SK-N-SH treated with all-trans-retinoic acid at 6 μM for 48 hours (cell line): ENCODE results near the gene CXCL14.

ENCODE experiments used
- ATAC-seq: fragments of 200-7000 bp; cut with Tn5 transposase; 3 replicates; pipeline ENCODE4 v1.9.1; 2020; ENCODE audit warnings: mild to moderate bottlenecking, moderate library complexity
- ARNTL ChIP-seq: fragments of 450-650 bp; formaldehyde crosslinking; IDR thresholded peaks from 2 replicates; pipeline ENCODE4 v1.5.0; 2020; ENCODE audit warnings: low read depth, mild to moderate bottlenecking, moderate library complexity, borderline replicate concordance
- BACH2 ChIP-seq: fragments of 250-450 bp; sonication (Bioruptor Pico); IDR thresholded peaks from 2 replicates; pipeline ENCODE4 v1.9.0; 2021; ENCODE audit warnings: mild to moderate bottlenecking, borderline replicate concordance
- CSDC2 ChIP-seq: fragments of 250-450 bp; sonication (Bioruptor Pico); IDR thresholded peaks from 2 replicates; pipeline ENCODE4 v1.5.0; 2020; ENCODE audit warnings: mild to moderate bottlenecking, moderate library complexity
- ISL1 ChIP-seq: fragments of 250-450 bp; sonication (Bioruptor Pico); IDR thresholded peaks from 2 replicates; pipeline ENCODE4 v2.1.2; 2022; ENCODE audit warnings: mild to moderate bottlenecking, moderate library complexity
- OSR1 ChIP-seq: fragments of 250-450 bp; sonication (Bioruptor Pico); IDR thresholded peaks from 2 replicates; pipeline ENCODE4 v1.8.0; 2022; ENCODE audit warnings: moderate library complexity, mild to moderate bottlenecking, inconsistent platforms
- PPARA ChIP-seq: fragments of 250-450 bp; sonication (Bioruptor Pico); IDR thresholded peaks from 2 replicates; pipeline ENCODE4 v1.5.0; 2020; ENCODE audit warnings: mild to moderate bottlenecking, borderline replicate concordance
- RARB ChIP-seq: fragments of 250-450 bp; sonication (Bioruptor Pico); IDR thresholded peaks from 2 replicates; pipeline ENCODE4 v1.8.0; 2021; ENCODE audit warnings: mild to moderate bottlenecking, moderate library complexity
- SNAI2 ChIP-seq: fragments of 250-450 bp; sonication (Bioruptor Pico); IDR thresholded peaks from 2 replicates; pipeline ENCODE4 v1.5.0; 2020; ENCODE audit warnings: mild to moderate bottlenecking, moderate library complexity
- TCF4 ChIP-seq: fragments of 250-450 bp; sonication (Bioruptor Pico); IDR thresholded peaks from 2 replicates; pipeline ENCODE4 v1.8.0; 2021; ENCODE audit warnings: mild to moderate bottlenecking, moderate library complexity, borderline replicate concordance
- TOX ChIP-seq: fragments of 250-450 bp; sonication (Bioruptor Pico); IDR thresholded peaks from 2 replicates; pipeline ENCODE4 v1.8.0; 2021; ENCODE audit warnings: mild to moderate bottlenecking, moderate library complexity, borderline replicate concordance
- ZFP3 ChIP-seq: fragments of 250-450 bp; sonication (Bioruptor Pico); IDR thresholded peaks from 2 replicates; pipeline ENCODE4 v1.5.0; 2020; ENCODE audit warnings: mild to moderate bottlenecking, moderate library complexity
- ZFP30 ChIP-seq: fragments of 450-650 bp; formaldehyde crosslinking; IDR thresholded peaks from 2 replicates; pipeline ENCODE4 v1.5.0; 2022; ENCODE audit warnings: mild to moderate bottlenecking, moderate library complexity
- ZNF565 ChIP-seq: fragments of 450-650 bp; formaldehyde crosslinking; conservative IDR thresholded peaks from 2 replicates; pipeline ENCODE4 v1.5.0; 2020; ENCODE audit warnings: low read depth, mild to moderate bottlenecking, moderate library complexity
- ZNF70 ChIP-seq: fragments of 450-650 bp; formaldehyde crosslinking; IDR thresholded peaks from 2 replicates; pipeline ENCODE4 v1.5.0; 2020; ENCODE audit warnings: mild to moderate bottlenecking, moderate library complexity
- ZNF8 ChIP-seq: fragments of 450-650 bp; formaldehyde crosslinking; IDR thresholded peaks from 2 replicates; pipeline ENCODE4 v1.5.0; 2020; ENCODE audit warnings: mild to moderate bottlenecking, moderate library complexity
- TF ChIP-seq, protein P1 (sequence below): fragments of 250-450 bp; sonication (Bioruptor Pico); IDR thresholded peaks from 2 replicates; pipeline ENCODE4 v1.5.1; 2020; ENCODE audit warnings: low read depth, mild to moderate bottlenecking, moderate library complexity
- TF ChIP-seq, protein P2 (sequence below): fragments of 250-450 bp; sonication (Bioruptor Pico); IDR thresholded peaks from 2 replicates; pipeline ENCODE4 v1.5.0; 2020; ENCODE audit warnings: mild to moderate bottlenecking, moderate library complexity
- TF ChIP-seq, protein P3 (sequence below): fragments of 250-450 bp; sonication (Bioruptor Pico); IDR thresholded peaks from 2 replicates; pipeline ENCODE4 v1.5.1; 2021; ENCODE audit warnings: mild to moderate bottlenecking, moderate library complexity
- TF ChIP-seq, protein P4 (sequence below): fragments of 250-450 bp; sonication (Bioruptor Pico); IDR thresholded peaks from 2 replicates; pipeline ENCODE4 v1.8.0; 2021; ENCODE audit warnings: low read depth, mild to moderate bottlenecking, moderate library complexity, borderline replicate concordance
- TF ChIP-seq, protein P5 (sequence below): fragments of 250-450 bp; sonication (Bioruptor Pico); IDR thresholded peaks from 2 replicates; pipeline ENCODE4 v1.8.0; 2020; ENCODE audit warnings: mild to moderate bottlenecking, moderate library complexity, borderline replicate concordance

CXCL14 gene

DNA sequence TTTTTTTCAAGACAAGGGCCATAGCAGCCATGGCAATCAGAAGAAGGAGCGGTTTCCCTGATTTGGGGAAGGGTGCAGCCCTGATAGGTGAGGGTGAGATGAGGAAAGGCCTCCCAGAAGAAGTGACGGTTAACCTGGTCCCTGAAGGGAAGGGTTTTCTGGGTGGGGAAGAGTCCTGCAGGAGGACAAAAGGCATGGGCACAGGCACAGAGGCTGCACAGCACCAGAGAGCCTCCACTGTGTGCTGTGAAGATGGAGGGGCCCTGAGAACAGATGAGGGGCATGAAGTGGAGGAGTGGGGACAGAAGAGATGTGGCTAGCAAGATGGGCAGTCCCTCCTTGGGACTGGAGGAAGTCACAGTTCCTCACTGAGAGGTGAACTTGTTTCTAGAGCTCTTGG, 46.3 kb upstream of the CXCL14 start:
- ATAC-seq = no peak
- no peak for TF ChIP-seq ISL1 (CRISPR knock-in tag)
- no peak for TF ChIP-seq ZNF70 (CRISPR knock-in tag)
- TF ChIP-seq RARB (CRISPR knock-in tag) = no peak
- TF ChIP-seq OSR1 (CRISPR knock-in tag) = no peak
- TF ChIP-seq ZFP30 (CRISPR knock-in tag) = no peak
- no peak for TF ChIP-seq ZNF8 (CRISPR knock-in tag)
- TF ChIP-seq, protein P1, sequence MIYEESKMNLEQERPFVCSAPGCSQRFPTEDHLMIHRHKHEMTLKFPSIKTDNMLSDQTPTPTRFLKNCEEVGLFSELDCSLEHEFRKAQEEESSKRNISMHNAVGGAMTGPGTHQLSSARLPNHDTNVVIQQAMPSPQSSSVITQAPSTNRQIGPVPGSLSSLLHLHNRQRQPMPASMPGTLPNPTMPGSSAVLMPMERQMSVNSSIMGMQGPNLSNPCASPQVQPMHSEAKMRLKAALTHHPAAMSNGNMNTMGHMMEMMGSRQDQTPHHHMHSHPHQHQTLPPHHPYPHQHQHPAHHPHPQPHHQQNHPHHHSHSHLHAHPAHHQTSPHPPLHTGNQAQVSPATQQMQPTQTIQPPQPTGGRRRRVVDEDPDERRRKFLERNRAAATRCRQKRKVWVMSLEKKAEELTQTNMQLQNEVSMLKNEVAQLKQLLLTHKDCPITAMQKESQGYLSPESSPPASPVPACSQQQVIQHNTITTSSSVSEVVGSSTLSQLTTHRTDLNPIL (CRISPR knock-in tag) = no peak
- no peak for TF ChIP-seq ZFP3
- TF ChIP-seq TOX (CRISPR knock-in tag) = no peak
- TF ChIP-seq TCF4 (CRISPR knock-in tag) = no peak
- TF ChIP-seq ARNTL (CRISPR knock-in tag) = no peak
- TF ChIP-seq ZNF565 (CRISPR knock-in tag) = no peak
- TF ChIP-seq, all 23 proteins: peak for 0

DNA sequence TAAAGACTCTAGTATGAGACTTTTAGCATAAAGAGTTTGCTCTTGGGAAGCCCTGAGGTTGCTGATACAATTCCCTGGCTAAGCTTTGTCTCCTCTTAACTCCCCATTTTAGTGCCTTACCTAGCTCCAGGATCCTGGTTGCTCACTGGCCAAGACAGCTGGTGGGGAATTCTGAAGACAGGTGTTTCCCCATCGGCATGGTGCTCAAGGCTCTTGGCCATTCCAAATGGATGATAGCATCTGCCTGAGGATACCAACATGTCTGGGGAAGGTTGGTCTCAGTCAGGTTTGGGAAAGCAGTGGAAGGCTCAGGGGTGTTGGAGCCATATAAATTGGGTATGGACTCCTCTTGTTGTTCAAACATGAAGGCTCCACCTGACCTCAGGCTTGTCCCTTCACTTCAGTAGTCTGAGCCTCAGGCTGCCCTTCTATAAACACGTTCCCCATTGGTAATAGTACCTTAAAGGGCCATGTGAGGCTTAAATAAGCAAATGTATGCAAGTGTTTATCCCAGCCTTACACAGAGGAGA, 44.5 kb upstream of the CXCL14 start:
- ATAC-seq = no peak
- TF ChIP-seq ZNF565 (CRISPR knock-in tag) = no peak

DNA sequence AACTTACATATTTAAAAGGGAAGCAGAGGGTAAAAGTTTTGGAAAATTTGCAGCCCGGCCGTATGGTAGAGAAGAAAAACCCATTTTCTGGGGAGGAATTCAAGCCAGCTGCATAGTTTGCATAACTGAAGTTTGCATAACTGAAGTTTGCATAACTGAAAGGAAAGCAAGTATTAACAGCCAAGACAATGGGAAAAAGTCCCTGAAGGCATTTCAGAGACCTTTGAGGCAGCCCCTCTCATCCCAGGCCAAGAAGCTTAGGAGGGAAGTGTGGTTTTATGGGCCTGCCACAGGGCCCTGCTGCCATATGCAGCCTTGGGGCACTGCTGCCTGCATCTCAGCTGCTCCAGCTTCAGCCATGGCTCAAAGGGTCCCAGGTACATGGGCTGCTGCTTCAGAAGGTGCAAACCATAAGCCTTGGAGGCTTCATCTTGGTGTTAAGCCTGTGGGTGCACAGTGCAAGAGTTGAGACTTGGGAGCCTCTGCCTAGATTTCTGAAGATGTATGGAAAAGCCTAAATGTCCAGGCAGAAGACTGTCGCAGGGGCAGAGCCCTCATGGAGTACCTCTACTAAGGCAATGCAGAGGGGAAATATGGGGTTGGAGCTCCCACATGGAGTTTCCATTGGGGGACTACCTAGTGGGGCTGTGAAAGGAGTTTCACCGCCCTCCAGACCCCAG, 36.9 kb upstream of the CXCL14 start:
- TF ChIP-seq TCF4 (CRISPR knock-in tag) (no peak), CSDC2 (CRISPR knock-in tag) (no peak), ISL1 (CRISPR knock-in tag) (no peak), SNAI2 (CRISPR knock-in tag) (no peak), OSR1 (CRISPR knock-in tag) (no peak), BACH2 (CRISPR knock-in tag) (no peak), ZNF70 (CRISPR knock-in tag) (no peak), PPARA (CRISPR knock-in tag) (no peak), ZNF565 (CRISPR knock-in tag) (no peak)
- TF ChIP-seq, protein P2, sequence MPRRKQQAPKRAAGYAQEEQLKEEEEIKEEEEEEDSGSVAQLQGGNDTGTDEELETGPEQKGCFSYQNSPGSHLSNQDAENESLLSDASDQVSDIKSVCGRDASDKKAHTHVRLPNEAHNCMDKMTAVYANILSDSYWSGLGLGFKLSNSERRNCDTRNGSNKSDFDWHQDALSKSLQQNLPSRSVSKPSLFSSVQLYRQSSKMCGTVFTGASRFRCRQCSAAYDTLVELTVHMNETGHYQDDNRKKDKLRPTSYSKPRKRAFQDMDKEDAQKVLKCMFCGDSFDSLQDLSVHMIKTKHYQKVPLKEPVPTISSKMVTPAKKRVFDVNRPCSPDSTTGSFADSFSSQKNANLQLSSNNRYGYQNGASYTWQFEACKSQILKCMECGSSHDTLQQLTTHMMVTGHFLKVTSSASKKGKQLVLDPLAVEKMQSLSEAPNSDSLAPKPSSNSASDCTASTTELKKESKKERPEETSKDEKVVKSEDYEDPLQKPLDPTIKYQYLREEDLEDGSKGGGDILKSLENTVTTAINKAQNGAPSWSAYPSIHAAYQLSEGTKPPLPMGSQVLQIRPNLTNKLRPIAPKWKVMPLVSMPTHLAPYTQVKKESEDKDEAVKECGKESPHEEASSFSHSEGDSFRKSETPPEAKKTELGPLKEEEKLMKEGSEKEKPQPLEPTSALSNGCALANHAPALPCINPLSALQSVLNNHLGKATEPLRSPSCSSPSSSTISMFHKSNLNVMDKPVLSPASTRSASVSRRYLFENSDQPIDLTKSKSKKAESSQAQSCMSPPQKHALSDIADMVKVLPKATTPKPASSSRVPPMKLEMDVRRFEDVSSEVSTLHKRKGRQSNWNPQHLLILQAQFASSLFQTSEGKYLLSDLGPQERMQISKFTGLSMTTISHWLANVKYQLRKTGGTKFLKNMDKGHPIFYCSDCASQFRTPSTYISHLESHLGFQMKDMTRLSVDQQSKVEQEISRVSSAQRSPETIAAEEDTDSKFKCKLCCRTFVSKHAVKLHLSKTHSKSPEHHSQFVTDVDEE = no peak
- TF ChIP-seq, protein P3, sequence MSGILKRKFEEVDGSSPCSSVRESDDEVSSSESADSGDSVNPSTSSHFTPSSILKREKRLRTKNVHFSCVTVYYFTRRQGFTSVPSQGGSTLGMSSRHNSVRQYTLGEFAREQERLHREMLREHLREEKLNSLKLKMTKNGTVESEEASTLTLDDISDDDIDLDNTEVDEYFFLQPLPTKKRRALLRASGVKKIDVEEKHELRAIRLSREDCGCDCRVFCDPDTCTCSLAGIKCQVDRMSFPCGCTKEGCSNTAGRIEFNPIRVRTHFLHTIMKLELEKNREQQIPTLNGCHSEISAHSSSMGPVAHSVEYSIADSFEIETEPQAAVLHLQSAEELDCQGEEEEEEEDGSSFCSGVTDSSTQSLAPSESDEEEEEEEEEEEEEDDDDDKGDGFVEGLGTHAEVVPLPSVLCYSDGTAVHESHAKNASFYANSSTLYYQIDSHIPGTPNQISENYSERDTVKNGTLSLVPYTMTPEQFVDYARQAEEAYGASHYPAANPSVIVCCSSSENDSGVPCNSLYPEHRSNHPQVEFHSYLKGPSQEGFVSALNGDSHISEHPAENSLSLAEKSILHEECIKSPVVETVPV (CRISPR knock-in tag) = no peak
- TF ChIP-seq, protein P4, sequence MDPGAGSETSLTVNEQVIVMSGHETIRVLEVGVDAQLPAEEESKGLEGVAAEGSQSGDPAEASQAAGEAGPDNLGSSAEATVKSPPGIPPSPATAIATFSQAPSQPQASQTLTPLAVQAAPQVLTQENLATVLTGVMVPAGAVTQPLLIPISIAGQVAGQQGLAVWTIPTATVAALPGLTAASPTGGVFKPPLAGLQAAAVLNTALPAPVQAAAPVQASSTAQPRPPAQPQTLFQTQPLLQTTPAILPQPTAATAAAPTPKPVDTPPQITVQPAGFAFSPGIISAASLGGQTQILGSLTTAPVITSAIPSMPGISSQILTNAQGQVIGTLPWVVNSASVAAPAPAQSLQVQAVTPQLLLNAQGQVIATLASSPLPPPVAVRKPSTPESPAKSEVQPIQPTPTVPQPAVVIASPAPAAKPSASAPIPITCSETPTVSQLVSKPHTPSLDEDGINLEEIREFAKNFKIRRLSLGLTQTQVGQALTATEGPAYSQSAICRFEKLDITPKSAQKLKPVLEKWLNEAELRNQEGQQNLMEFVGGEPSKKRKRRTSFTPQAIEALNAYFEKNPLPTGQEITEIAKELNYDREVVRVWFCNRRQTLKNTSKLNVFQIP (CRISPR knock-in tag) = no peak
- TF ChIP-seq, protein P1 (CRISPR knock-in tag) = no peak
- TF ChIP-seq, protein P5, sequence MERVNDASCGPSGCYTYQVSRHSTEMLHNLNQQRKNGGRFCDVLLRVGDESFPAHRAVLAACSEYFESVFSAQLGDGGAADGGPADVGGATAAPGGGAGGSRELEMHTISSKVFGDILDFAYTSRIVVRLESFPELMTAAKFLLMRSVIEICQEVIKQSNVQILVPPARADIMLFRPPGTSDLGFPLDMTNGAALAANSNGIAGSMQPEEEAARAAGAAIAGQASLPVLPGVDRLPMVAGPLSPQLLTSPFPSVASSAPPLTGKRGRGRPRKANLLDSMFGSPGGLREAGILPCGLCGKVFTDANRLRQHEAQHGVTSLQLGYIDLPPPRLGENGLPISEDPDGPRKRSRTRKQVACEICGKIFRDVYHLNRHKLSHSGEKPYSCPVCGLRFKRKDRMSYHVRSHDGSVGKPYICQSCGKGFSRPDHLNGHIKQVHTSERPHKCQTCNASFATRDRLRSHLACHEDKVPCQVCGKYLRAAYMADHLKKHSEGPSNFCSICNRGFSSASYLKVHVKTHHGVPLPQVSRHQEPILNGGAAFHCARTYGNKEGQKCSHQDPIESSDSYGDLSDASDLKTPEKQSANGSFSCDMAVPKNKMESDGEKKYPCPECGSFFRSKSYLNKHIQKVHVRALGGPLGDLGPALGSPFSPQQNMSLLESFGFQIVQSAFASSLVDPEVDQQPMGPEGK = no peak
- no peak for ATAC-seq
